Ammon's horn (tissue), 1 donor: ENCODE data around the gene TMEM59.

Source experiments
- DNase-seq: peaks from one replicate; pipeline ENCODE4 v3.0.0-alpha.2; 2016; ENCODE audit warnings: low spot score

TMEM59 gene

GRCh38 chr1:53982034-53982762 is 70.8 kb downstream of the TMEM59 start:
- peak; percentile 50 for DNase-seq

- DNase-seq = no peak
These were observed 71.8 kb downstream of the TMEM59 start for GRCh38 chr1:53981220-53981619.

- no peak for DNase-seq
These were observed 73.1 kb downstream of the TMEM59 start for GRCh38 chr1:53979712-53980450.
